HFF-Myc (cell line): ENCODE data around the gene SLC24A4.

Experiments
- DNase-seq: peaks from one replicate; pipeline ENCODE4 v3.0.0-alpha.2; 2011; ENCODE audit warnings: low read depth; ENCODE audit errors: extremely low read depth
- H3K4me3 ChIP-seq: replicated peaks from 2 replicates; pipeline ENCODE4 v1.5.1; 2011; ENCODE audit warnings: low read depth, mild to moderate bottlenecking, control low read depth, low read length
- CTCF ChIP-seq: IDR thresholded peaks from 2 replicates; pipeline ENCODE4 v1.5.1; 2012; ENCODE audit warnings: mild to moderate bottlenecking, low read depth, low read length, control low read depth; ENCODE audit errors: missing control alignments

The SLC24A4 gene

GRCh38 chr14:92412912-92413311, 89.9 kb downstream of the SLC24A4 start:
- DNase-seq, result no peak
- no peak overlapping the region for H3K4me3 ChIP-seq
- no peak for TF ChIP-seq CTCF

- no peak overlapping the region for H3K4me3 ChIP-seq
- TF ChIP-seq CTCF, result no peak
- no peak for DNase-seq
Observed at GRCh38 chr14:92413379-92413778, 90.4 kb downstream of the SLC24A4 start.

GRCh38 chr14:92414690-92415445, 91.9 kb downstream of the SLC24A4 start:
- no peak for DNase-seq
- no peak overlapping the region for H3K4me3 ChIP-seq
- TF ChIP-seq CTCF, result no peak

GRCh38 chr14:92415969-92416368, 93.0 kb downstream of the SLC24A4 start:
- no peak for DNase-seq
- H3K4me3 ChIP-seq, result no peak overlapping the region
- no peak for TF ChIP-seq CTCF

- no peak overlapping the region for H3K4me3 ChIP-seq
- DNase-seq, result no peak
- TF ChIP-seq CTCF, result no peak
Observed at GRCh38 chr14:92416544-92416943, 93.6 kb downstream of the SLC24A4 start.

- no peak for TF ChIP-seq CTCF
- DNase-seq, result no peak
- H3K4me3 ChIP-seq, result no peak overlapping the region
Observed at GRCh38 chr14:92417759-92418158, 94.8 kb downstream of the SLC24A4 start.

- no peak overlapping the region for H3K4me3 ChIP-seq
- no peak for TF ChIP-seq CTCF
- no peak for DNase-seq
Observed at GRCh38 chr14:92421751-92422150, 98.8 kb downstream of the SLC24A4 start.
